Skeletal muscle cell (primary cell): ENCODE results near the gene RAPH1.

Experiments used
- DNase-seq: peaks from one replicate; pipeline ENCODE4 v3.0.0-alpha.2; 2010; ENCODE audit warnings: low read depth
- H3K4me3 ChIP-seq: 2 replicates; pipeline ENCODE4 v1.5.1; 2011; ENCODE audit warnings: low read depth, mild to moderate bottlenecking, control low read depth, low read length, moderate library complexity

RAPH1 gene

GRCh38 chr2:203501873-203502272, 33.2 kb downstream of the RAPH1 start:
- DNase-seq, result no peak
- H3K4me3 ChIP-seq, result no peak overlapping the region

GRCh38 chr2:203500951-203501350, 34.1 kb downstream of the RAPH1 start:
- DNase-seq, result no peak
- H3K4me3 ChIP-seq, result no peak overlapping the region

DNA sequence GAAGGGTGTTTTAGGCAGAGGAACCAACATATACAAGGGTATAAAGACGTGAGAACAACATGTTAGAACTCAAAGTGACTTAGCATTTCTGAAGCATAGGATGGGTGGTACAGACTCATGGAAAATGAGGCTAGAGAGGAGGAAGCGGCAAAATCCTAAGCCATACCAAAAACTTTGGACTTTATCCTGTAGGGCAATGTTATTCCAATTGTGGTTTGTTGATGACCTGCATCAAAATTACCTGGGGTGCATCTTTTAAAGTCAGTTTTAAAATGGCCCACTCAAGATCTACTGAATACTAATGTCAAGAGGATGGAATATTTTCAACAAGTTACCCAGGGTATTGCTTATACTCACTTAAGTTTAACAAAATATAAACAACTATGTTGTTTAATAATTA, 34.8 kb downstream of the RAPH1 start:
- H3K4me3 ChIP-seq, result no peak overlapping the region
- DNase-seq, result no peak

DNA sequence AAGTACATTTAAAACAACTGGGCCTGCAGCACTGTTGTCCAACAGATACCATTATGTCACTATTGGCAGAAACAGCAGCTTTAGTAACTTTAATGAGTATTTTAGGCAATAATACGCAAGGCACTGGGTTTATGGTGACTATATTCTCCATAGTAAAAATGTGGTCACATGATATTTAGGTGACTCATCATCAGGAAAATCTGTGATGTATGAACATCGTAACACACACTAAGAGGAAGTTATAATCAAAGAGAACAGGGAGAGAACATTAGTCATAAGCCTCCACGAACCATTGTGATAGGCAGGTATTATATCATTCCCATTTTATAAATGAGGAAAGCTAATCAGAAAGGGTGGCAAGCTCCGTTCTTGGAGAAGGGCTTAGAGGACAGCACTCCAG, 36.9 kb downstream of the RAPH1 start:
- H3K4me3 ChIP-seq, result no peak overlapping the region
- DNase-seq, result peak; percentile 59

GRCh38 chr2:203492965-203493364, 42.1 kb downstream of the RAPH1 start:
- no peak for DNase-seq
- H3K4me3 ChIP-seq, result no peak overlapping the region

DNA sequence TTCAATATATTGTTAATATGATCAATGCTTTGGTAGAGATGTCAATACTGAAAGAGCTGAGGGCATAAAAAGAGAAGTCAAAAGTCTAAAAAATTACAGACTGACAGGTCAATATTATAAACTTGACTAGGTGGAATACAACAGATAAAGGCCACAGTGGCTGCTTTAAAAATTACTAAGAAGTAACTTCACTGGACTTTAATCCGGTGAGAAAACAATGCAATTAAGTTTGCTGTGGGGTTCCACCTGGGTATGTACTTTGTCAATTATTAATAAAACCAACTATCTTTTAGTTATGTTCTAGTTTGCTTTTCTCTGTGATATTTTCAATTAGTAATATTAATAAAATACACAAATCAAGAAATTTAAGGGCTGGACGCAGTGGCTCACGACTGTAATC, 44.7 kb downstream of the RAPH1 start:
- no peak for DNase-seq
- no peak overlapping the region for H3K4me3 ChIP-seq

DNA sequence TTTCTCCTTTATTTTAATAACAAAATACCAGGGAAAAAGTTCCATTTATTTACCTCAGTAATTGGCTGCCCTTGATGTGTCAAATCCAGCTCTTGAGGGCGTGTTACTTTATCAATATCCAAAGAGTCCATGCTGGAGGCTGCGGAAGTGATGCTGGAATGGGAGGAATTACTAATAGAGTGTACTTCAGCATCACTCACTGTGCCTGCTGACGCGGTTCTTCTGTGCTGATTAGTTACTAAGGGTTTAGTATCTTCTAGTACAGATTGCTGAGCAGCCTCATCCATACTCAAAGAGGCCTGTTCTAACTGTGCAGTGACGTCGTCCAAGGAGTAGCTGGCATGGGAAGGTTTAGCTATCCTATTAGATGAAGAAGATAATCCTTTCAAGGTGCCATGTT, 45.6 kb downstream of the RAPH1 start:
- no peak for DNase-seq
- no peak overlapping the region for H3K4me3 ChIP-seq

DNA sequence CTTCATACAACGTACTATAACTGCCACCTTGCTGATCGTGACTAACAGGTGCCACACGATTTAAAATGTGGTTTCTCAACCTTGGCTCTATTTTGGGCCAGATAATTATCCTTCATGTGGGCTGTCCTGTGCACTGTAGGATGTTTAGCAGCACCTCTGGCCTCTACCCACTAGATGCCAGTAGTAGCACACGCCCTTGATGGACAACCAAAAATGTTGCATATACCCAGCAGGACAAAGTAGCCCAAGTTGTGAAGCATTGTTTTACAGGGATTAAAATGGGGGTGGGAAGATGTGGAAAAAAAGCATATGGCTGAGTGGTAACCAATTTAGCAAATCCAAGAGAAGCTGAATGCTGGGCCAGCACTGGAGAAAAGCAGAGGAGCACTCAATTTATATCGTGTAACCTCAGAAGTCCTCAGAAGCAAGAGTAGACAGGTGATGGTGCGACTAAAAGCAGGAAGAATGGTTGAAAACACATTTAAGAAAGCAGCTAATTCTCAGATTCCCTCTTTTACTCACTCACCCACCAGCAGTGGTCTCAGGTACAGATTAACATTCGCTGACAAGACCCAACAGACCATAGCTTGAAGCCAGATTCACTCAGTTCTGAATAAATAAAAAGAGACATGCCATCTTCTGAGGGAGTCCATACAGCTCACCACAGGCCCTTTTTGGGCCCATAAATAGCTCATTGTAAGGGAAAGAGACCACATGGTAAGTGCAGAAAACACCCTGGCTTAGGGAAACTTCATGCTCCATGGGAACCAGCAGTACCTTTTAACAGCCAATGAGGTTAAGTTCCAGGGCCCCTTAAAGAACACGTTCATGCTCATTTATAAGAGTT, 50.6 kb downstream of the RAPH1 start:
- DNase-seq, result no peak
- H3K4me3 ChIP-seq, result no peak overlapping the region

GRCh38 chr2:203480623-203481022, 54.5 kb downstream of the RAPH1 start:
- no peak for DNase-seq
- no peak overlapping the region for H3K4me3 ChIP-seq

DNA sequence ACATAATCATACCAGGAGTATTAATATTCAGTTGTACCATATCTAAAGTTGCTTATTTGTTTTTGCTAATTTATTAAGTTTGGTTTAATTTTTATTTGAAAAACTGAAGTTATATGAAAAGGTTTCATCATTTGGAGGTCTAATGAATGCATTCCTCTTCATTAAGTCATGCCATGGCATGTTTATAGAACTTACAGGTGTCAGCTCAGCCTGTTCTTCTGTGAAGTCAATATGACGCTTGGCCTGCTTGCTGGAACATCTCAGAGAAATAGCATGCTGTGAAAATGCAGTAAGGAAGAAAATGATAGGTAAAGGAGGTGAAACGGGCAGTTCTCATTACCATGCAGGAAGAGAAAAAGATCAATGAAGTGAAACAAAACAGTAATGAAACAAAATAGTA, 58.2 kb downstream of the RAPH1 start:
- H3K4me3 ChIP-seq, result no peak overlapping the region
- no peak for DNase-seq

DNA sequence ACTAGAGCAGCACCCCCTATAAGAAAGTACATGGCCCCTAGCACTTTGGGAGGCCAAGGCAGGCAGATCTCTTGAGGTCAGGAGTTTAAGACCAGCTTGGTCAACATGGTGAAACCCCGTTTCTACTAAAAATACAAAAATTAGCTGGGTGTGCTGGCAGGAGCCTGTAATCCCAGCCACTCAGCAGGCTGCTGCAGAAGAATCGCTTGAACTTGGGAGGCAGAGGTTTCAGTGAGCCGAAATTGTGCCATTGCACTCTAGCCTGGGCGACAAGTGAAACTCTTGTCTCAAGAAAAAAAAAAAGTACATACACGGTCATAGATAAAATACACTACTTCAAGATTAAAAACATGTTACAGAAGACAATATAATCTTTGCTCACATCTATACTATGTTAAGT, 63.8 kb downstream of the RAPH1 start:
- DNase-seq, result no peak
- no peak overlapping the region for H3K4me3 ChIP-seq

GRCh38 chr2:203470371-203470770, 64.7 kb downstream of the RAPH1 start:
- no peak for DNase-seq
- no peak overlapping the region for H3K4me3 ChIP-seq

DNA sequence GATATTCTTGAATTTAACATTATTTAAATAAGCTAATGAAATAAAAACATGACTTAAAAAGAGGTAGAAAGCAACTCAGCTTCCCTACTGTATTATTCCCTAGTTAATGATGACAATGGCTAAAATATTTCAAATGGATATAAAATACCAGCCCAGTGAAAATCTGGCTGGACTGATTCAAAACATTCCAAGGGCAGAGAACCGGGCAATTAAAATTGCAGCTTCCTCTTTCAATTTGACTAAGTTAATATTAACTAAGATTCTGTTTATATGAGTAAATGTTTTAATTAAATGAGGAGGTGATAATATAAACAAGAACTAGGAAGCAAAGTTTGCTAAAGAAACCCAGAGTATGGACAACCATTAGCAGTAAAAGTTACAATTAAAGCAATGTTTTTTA, 65.6 kb downstream of the RAPH1 start:
- no peak for DNase-seq
- H3K4me3 ChIP-seq, result no peak overlapping the region

- H3K4me3 ChIP-seq, result no peak overlapping the region
Observed at GRCh38 chr2:203463266-203463678, 71.8 kb downstream of the RAPH1 start.

GRCh38 chr2:203462308-203462707, 72.8 kb downstream of the RAPH1 start:
- no peak for DNase-seq

More at GRCh38 chr2:203463266-203463678, 71.8 kb downstream of the RAPH1 start:
- no peak for DNase-seq

DNA sequence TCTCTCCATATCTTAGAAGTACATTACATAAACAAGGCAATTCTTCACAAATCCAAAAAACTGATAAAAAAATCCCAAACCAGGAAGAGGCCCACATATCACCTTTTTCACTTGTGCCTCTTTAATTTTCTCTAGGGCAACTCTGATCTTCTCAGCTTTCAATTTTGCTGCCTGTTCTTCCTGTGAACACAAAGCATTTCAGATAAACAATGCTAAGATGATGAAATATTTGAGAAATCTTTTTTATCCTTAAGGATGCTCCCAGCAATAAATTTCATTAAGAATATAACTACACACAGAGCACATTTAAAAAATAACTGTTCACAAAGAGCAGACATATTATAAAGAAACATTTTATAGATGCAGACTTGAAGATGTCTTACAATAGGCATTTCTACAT, 73.4 kb downstream of the RAPH1 start:
- no peak for DNase-seq
- no peak overlapping the region for H3K4me3 ChIP-seq

More at GRCh38 chr2:203462308-203462707, 72.8 kb downstream of the RAPH1 start:
- H3K4me3 ChIP-seq, result no peak overlapping the region

- no peak overlapping the region for H3K4me3 ChIP-seq
- DNase-seq, result no peak
Observed at GRCh38 chr2:203455209-203455608, 79.9 kb downstream of the RAPH1 start.

- no peak for DNase-seq
- H3K4me3 ChIP-seq, result no peak overlapping the region
Observed at GRCh38 chr2:203453858-203454451, 81.1 kb downstream of the RAPH1 start.

DNA sequence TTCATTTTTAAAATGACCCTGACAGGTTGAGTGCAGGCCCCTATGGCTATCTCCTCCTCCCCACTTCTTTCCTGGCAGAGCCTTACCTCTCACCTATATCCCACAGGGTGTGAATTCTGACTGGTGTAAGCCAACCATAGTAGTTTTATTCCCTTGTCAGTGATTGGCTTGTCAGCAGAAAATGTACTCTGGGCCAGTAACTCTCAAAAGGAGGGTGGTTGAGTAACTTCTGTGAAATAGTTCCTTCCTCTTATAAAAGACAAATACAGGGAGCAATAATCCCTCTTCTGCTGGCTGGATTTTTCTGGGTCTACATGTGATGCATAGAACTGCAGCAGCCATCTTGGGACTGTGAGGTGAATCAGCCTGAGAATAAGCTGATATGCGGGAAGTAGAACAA, 83.4 kb downstream of the RAPH1 start:
- H3K4me3 ChIP-seq, result no peak overlapping the region
- no peak for DNase-seq

- no peak for DNase-seq
Observed at GRCh38 chr2:203451011-203451410, 84.1 kb downstream of the RAPH1 start.

GRCh38 chr2:203450561-203450960, 84.5 kb downstream of the RAPH1 start:
- no peak overlapping the region for H3K4me3 ChIP-seq
- DNase-seq, result no peak

More at GRCh38 chr2:203451011-203451410, 84.1 kb downstream of the RAPH1 start:
- no peak overlapping the region for H3K4me3 ChIP-seq
